ENCODE results near the gene PFKFB4. TPM values are rescaled to one million over a fixed set of nuclear protein-coding genes. Genes with fewer than 3 reads are reported as not detected.

The PFKFB4 gene
- total RNA-seq, 1 donor from 2014 or later = 7.1 TPM

DNA sequence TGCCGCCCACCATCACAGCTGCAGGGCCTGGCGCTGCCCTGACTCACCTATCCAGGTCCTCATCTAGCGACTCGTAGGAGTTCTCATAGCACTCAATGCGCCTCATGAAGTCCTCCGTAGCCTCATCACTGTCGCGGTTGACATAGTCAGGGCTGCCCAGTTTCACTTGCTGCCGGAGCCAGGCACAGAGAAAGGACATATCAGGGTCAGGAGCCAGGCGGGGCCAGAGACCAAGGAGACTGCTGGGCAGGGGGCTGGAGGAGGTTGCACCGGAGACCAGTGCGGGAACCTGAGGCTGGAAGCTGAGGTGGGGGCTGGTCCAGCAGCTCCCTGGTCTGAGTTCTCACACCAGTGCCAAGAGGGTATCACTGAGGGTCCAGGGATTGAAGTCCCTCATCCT is 18.2 kb downstream of the PFKFB4 start:
- peaks cover 30% of the 10 kb centered on the region for H3K36me3 Mint-ChIP-seq (ENCODE audit: unreplicated experiment)
- H3K27me3 Mint-ChIP-seq (ENCODE audit: unreplicated experiment) = no peaks in the 10 kb centered on the region
- no peak overlapping the region for H3K4me3 Mint-ChIP-seq (ENCODE audit: unreplicated experiment)
- TF ChIP-seq, protein P1, sequence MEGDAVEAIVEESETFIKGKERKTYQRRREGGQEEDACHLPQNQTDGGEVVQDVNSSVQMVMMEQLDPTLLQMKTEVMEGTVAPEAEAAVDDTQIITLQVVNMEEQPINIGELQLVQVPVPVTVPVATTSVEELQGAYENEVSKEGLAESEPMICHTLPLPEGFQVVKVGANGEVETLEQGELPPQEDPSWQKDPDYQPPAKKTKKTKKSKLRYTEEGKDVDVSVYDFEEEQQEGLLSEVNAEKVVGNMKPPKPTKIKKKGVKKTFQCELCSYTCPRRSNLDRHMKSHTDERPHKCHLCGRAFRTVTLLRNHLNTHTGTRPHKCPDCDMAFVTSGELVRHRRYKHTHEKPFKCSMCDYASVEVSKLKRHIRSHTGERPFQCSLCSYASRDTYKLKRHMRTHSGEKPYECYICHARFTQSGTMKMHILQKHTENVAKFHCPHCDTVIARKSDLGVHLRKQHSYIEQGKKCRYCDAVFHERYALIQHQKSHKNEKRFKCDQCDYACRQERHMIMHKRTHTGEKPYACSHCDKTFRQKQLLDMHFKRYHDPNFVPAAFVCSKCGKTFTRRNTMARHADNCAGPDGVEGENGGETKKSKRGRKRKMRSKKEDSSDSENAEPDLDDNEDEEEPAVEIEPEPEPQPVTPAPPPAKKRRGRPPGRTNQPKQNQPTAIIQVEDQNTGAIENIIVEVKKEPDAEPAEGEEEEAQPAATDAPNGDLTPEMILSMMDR (IDR thresholded peaks at IDR 0.05) = no peak
- H3K4me1 Mint-ChIP-seq (ENCODE audit: unreplicated experiment) = peaks cover 5% of the 10 kb centered on the region
- no peaks in the 10 kb centered on the region for H3K9me3 Mint-ChIP-seq (ENCODE audit: unreplicated experiment)
- no peak for DNase-seq (ENCODE audit: extremely low spot score, unreplicated experiment)
- no peak overlapping the region for H3K27ac Mint-ChIP-seq (ENCODE audit: unreplicated experiment)

DNA sequence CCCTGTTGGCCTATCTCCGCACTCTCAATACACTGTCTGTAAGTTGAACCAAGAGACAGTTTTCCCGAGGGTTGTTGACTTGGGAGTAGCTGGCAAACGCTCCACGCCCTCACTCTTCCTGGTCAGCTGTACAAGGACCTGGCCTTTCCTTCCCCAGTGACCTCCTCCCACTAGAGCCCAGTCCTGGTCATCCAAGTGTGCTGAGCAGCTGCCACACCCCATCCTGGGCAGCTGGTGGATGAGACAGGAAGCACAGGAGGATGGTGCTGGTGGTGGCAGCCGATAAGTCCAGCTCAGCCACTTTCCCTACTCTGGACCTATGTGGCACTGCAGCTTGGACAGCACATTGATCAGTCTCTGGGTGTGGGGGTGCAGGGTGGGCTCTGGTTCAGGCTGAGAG is 19.8 kb downstream of the PFKFB4 start:
- TF ChIP-seq, protein P1 (IDR thresholded peaks at IDR 0.05) = no peak
- Mint-ChIP-seq H3K9me3 (ENCODE audit: unreplicated experiment) (no peaks in the 10 kb centered on the region), H3K27me3 (ENCODE audit: unreplicated experiment) (no peaks in the 10 kb centered on the region), H3K4me3 (ENCODE audit: unreplicated experiment) (no peak overlapping the region), H3K4me1 (ENCODE audit: unreplicated experiment) (no peaks in the 10 kb centered on the region), H3K36me3 (ENCODE audit: unreplicated experiment) (peaks cover 26% of the 10 kb centered on the region), H3K27ac (ENCODE audit: unreplicated experiment) (no peak overlapping the region)
- DNase-seq (ENCODE audit: extremely low spot score, unreplicated experiment) = no peak

DNA sequence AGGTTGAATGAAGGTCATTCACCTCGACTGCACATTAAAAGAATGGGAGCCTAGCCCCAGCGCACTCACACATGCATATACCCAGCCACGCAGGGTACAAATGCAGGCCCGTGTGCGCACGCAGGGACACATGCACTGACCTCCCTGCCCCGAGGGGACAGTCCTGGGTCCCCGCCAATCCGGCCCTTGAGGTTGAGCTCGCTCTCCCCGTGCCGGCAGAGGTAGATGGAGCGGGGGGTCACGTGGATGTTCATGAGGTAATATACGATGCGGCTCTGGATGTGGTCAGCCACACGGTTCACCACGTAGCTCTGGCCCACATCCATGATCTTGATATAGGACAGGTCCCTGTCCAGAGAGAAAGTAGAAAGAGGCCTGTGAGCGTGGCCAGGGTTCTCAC is 20.5 kb downstream of the PFKFB4 start:
- no peak for DNase-seq (ENCODE audit: extremely low spot score, unreplicated experiment)
- no peak overlapping the region for H3K27ac Mint-ChIP-seq (ENCODE audit: unreplicated experiment)
- TF ChIP-seq, protein P1 (IDR thresholded peaks at IDR 0.05) = no peak
- H3K4me1 Mint-ChIP-seq (ENCODE audit: unreplicated experiment) = no peaks in the 10 kb centered on the region
- H3K4me3 Mint-ChIP-seq (ENCODE audit: unreplicated experiment) = no peak overlapping the region
- H3K36me3 Mint-ChIP-seq (ENCODE audit: unreplicated experiment) = peaks cover 26% of the 10 kb centered on the region
- no peaks in the 10 kb centered on the region for H3K9me3 Mint-ChIP-seq (ENCODE audit: unreplicated experiment)
- no peaks in the 10 kb centered on the region for H3K27me3 Mint-ChIP-seq (ENCODE audit: unreplicated experiment)

DNA sequence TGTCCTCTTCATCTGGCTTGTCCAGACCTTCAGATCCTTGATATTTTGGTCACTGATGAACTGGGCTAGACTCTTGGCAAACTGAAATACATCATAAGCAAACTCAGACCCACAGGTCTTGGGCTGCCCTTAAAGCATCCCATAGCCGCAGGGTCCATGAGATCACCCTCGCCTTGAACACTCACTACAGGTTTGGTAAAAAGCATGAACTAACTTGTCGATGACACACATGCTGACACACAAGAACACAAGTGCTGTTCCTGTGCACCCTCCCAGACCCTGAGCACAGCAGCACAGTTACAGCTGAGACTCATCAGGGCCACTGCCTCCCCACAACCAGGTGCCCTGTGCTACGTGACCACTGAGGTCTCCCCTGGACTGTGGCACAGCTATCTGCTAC is 21.0 kb downstream of the PFKFB4 start:
- no peak for DNase-seq (ENCODE audit: extremely low spot score, unreplicated experiment)
- Mint-ChIP-seq H3K36me3 (ENCODE audit: unreplicated experiment) (peaks cover 26% of the 10 kb centered on the region), H3K4me3 (ENCODE audit: unreplicated experiment) (no peak overlapping the region), H3K4me1 (ENCODE audit: unreplicated experiment) (no peaks in the 10 kb centered on the region), H3K27me3 (ENCODE audit: unreplicated experiment) (no peaks in the 10 kb centered on the region), H3K9me3 (ENCODE audit: unreplicated experiment) (no peaks in the 10 kb centered on the region), H3K27ac (ENCODE audit: unreplicated experiment) (no peak overlapping the region)
- TF ChIP-seq, protein P1 (IDR thresholded peaks at IDR 0.05) = no peak

DNA sequence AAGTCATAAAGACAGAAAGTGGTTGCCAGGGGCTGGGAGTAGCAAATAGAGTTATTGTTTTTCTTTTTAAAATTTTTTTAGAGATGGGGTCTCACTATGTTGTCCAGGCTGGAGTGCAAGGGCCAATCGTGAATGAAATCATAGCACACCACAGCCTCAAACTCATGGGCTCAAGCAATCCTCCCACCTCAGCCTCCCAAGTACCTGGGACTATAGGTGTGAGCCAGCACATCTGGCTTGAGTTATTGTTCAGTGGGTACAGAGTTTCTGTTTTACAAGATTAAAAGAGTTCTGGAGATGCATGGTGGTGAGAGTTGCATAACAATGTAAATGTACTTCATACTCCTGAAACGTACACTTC is 23.6 kb downstream of the PFKFB4 start:
- no peaks in the 10 kb centered on the region for H3K9me3 Mint-ChIP-seq (ENCODE audit: unreplicated experiment)
- no peak overlapping the region for H3K4me3 Mint-ChIP-seq (ENCODE audit: unreplicated experiment)
- H3K27me3 Mint-ChIP-seq (ENCODE audit: unreplicated experiment) = no peaks in the 10 kb centered on the region
- no peak for DNase-seq (ENCODE audit: extremely low spot score, unreplicated experiment)
- H3K4me1 Mint-ChIP-seq (ENCODE audit: unreplicated experiment) = no peaks in the 10 kb centered on the region
- H3K36me3 Mint-ChIP-seq (ENCODE audit: unreplicated experiment) = peaks cover 27% of the 10 kb centered on the region
- no peak overlapping the region for H3K27ac Mint-ChIP-seq (ENCODE audit: unreplicated experiment)
- TF ChIP-seq, protein P1 (IDR thresholded peaks at IDR 0.05) = no peak
